HG03159 (cell line): Measurements from ENCODE around the gene KATNA1.

Experiments used
- ATAC-seq: cut with Tn5 transposase; IDR thresholded peaks from one replicate; pipeline ENCODE4 v1.9.1; 2021; ENCODE audit warnings: mild to moderate bottlenecking, moderate library complexity; ENCODE audit not compliant: unreplicated experiment

Gene KATNA1

DNA sequence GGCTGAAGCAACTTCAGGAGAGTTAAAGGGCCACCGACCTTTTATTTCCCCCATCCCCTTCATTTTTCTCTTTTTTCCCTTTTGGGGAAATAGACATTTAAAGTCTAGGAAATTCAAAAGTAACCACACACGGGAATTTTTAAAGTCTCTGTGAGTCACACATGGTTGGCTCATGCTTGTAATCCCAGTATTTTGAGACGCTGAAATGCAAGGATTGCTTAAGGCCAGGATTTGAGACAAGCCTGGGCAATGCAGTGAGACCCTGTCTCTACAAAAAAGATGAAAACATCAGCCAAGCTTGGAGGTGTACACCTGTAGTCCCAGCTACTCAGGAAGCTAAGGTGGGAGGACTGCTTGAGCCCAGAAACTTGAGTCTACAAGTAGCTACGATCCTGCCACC lies 34.2 kb downstream of the KATNA1 start:
- no peak for ATAC-seq

DNA sequence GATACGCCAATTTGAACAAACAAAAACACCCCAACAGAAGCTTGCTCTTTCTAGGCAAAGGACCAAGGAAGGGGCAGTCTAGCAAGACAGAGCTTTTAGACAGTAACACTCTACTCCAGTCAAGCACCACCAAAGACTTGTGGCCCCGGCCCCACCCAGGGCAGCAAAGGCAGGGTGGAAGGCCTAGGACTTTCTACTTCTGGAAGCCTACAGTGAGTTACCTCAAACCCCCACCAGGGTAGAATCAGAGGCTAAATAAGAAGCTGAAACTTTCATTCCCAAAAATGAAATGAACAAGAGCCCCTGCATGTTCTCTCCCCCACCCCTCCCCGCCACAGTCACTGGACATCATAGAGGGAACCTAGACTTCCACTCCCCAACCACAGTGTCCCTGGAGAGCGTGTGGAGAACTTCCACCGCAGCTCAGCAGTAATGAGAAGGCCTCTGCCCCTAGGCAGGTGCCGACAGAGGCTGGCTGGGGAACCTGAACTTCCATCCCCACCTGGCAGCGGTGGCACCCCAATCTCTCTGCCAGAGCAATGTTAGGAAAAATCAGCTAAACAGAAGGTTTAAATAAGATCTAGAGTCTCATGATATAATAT lies 40.0 kb downstream of the KATNA1 start:
- no peak for ATAC-seq

DNA sequence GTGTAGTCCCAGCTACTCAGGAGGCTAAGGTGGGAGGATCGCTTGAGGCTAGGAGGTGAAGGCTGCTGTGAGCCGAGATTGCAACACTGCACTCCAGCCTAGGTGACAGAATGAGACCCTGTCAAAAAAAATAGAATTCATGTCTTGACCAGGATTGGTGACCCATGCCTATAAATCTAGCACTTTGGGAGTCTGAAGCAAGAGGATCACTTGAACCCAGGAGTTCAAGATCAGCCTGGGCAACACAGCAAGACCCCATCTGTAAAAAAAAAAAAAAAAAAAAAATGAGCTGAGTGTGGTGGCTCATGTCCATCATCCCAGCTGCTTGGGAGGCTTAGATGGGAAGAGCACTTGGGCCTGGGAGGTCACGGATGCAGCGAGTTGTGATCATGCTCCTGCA lies 48.0 kb downstream of the KATNA1 start:
- ATAC-seq: no peak

DNA sequence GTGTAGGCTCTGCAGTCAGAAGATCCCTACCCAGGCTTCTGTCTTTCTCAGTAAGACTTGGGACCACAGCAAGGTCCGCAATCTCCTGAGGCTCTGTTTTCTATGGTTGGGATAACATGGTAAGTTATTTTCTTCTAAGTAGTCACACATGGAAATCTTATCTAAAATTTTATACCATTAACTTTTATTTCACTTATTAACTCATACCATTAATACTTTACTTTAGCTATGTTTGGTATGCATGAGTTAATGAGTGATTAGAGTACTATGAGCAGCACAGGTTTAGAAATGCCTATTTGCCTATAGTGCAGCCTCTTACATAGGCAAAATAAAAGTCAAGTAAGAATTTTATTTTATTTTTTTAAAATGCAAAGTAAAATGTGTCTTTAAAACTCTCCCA lies 55.1 kb downstream of the KATNA1 start:
- ATAC-seq: no peak

DNA sequence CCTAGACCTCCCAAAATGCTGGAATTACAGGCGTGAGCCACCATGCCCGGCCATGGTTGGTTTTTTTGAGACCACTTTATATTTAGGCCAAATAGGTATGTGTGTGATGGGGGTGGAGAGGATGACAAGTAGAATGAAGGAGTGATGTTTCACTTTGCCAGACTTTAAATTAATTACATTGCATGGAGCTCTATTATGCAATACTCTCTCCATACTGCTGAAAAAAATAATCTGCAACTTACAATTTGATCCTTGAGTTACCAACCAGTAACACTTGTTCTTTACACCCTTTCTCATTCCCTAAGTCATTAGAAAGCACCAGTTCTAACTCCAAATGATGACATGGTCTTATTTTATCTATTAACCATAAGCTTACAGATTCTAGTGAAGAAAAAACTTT lies 55.5 kb downstream of the KATNA1 start:
- ATAC-seq: no peak

DNA sequence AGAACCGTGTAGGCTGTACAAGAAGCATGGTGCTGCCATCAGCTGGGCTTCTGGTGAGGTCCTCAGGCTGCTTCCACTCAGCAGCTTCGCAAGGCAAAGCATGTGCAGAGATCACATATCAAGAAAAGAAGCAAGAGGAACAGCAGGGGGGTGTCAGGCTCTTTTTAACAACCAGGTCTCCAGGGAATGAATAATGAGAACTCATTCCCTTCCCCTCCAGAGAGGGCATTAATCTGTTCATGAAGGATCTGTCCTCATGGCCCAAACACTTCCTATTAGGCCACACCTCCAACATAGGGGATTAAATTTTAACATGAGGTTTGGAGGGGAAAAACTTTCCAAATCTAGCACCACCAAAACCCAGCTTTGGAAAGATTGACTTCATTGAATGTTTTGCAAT lies 62.4 kb downstream of the KATNA1 start:
- ATAC-seq: no peak

DNA sequence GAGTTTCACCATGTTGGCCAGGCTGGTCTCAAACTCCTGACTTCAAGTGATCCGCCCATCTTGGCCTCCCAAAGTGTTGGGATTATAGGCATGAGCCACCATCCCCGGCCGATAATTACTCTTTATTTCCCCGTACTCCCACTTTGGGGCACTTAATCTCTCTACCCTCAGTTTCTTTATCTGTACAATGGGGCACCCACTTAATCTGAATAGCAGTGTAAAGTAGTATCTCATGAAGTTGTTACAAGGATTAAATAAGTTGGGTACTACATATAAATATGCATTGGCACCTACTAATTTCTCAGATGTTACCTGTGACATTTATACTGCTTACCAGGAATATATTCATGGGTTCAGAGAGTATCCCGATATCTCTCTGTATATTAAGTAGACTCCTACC lies 67.2 kb downstream of the KATNA1 start:
- no peak for ATAC-seq

DNA sequence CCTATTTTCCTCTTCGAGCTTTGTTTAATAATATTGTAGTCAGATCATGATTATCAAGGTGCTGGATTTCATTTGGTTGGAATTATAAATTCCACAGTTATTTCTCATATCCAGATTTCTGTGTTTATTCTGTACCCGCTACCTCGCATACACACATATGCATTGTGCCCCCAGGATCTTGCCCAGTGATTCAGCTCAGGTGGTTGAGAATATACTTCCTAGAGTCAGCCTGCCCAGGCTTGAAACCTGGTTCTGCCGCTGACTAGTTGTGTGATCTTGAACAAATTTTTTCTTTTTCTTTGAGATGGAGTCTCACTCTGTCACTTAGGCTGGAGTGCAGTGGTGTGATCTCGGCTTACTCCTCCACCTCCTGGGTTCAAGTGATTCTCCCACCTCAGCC lies 67.6 kb downstream of the KATNA1 start:
- ATAC-seq: no peak

DNA sequence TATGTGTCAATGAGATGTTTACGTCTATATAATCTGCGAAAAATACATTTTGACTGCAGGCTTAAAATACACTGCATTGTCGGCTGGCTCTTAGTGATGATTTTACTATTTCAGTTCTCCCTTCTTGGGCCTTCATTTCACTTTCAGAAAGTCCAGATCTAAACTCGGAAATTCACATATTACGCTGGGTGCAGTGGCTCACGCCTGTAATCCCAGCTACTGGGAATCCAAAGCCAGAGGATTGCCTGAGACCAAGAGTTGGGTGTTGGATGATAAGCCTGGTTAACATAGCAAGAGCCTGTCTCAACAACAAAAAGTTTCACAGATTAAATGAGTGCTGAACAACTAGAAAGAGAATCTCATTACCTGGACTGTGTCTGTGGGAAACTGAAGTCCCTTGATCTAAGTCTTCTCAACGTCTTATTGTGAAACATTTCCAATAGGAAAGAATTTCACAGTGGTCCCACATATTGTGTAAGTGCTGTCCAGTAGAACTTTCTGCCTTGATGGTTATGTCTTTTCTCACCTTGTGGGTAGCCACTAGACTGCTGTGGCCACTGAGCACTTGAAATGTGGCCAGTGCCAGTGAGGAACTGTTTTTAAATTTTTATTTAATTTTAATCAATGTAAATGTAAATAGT lies 80.4 kb downstream of the KATNA1 start:
- no peak for ATAC-seq

DNA sequence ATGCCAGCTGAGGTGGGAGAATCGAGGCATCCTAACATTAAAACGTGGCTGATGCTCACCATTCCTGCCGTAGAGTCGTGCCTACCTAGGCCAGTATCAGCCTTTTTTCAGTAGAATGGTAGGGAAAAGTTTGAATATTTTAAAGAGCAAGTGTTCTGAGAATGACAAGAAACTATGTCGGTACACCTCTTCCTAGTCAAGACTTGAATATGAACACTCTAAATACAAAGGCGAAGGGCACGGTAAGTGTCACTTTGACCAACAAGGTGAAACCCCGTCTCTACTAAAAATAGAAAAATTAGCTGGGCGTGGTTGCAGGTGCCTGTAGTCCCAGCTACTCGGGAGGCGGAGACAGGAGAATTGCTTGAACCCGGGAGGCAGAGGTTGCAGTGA lies 81.3 kb downstream of the KATNA1 start:
- ATAC-seq: no peak

DNA sequence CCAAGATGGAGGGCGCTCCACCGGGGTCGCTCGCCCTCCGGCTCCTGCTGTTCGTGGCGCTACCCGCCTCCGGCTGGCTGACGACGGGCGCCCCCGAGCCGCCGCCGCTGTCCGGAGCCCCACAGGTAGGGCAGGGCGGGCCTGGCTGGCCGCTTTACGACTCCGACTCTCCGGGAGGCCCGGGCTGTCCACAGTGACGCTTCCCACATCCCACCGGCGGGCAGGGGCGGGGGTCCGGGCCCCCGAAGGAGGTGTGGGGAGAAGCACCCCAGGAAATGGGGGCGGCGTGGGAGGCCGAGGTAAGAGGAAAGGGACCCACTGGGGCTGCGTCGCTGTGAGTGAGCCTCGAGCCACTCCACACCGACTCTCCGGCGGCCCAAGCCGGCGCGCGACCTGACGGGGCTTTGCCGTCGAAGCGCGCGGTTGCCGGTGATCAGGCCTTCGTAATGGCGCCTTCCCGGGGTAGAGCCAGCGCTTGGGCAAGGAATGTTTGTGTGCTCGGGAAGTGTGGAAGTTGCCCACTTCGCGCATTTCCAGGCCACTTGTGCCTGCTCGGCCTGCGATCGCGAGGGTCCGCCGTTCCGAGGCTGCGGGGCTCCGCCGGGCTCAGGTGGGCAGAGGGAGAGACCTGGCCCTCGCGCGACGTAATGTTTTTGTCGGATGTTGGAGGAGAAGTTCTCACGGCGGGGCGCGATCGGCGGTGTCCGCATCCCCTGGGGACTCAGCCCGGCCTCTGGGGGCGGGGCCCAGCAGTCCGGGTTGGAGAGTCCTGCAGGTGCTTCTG lies 81.9 kb downstream of the KATNA1 start:
- ATAC-seq: peak; percentile 15

DNA sequence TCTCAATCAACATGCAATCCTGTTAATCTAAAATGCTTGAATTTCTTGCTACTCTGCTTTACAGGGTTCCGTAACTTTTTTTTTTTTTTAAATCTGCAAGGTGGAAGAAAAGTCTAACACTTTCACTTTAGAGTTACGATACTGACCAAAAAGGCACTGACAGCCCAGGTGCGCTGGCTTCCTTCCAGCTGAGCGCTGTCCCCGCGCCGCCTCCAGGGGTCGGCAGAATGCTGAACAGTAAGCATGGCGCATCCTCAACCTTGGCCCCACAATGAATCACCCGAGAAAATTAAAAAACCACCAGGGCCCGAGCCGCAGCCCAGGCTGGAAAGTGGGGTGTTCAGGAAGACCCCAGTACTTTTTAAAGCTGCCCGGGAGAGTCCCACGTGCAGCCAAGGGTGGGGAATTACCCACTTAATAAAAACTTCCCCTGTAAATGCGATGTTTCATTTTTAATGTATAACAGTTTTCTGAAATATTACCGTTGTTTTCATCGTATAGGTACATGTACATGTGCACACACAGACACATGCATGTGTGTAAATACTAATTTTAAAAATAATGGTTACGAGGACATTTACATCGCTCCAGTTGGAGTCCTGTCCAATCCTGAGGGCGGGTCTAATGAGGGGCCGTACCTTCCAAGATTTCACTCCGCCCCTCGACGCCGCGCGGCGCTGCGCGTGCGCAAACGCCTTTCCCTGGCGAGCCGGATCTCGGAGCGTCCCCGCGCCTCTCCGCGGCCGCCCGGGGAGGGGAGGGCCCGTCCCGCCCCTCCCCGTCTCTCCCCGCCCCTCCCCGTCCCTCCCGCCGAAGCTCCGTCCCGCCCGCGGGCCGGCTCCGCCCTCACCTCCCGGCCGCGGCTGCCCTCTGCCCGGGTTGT lies 82.7 kb downstream of the KATNA1 start, which contains the start of gene GINM1:
Gene GINM1 (plus strand): TSS at position 849 of the 883 bp plus-strand sequence. CDS start 40 bp downstream, outside the sequence.
- ATAC-seq: peak; percentile 77

DNA sequence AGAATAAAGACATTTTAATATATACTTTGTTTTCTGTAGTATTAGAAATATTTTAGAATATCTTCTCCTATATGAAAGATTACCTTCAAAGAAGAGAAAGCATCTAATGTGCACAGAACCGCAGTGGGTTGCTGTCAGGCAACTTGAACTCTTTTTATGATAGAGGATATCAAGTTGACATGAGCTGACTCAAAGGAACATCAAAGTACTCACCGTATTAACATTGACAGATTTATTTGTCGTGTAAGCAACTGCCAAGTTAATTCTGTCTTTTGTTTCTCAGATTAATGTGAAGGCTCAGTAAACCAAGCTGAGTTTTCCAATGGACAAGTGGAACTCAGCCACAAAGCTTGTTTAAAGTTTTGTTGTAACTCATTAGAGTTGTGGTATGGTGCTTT lies 84.6 kb downstream of the KATNA1 start:
- no peak for ATAC-seq

DNA sequence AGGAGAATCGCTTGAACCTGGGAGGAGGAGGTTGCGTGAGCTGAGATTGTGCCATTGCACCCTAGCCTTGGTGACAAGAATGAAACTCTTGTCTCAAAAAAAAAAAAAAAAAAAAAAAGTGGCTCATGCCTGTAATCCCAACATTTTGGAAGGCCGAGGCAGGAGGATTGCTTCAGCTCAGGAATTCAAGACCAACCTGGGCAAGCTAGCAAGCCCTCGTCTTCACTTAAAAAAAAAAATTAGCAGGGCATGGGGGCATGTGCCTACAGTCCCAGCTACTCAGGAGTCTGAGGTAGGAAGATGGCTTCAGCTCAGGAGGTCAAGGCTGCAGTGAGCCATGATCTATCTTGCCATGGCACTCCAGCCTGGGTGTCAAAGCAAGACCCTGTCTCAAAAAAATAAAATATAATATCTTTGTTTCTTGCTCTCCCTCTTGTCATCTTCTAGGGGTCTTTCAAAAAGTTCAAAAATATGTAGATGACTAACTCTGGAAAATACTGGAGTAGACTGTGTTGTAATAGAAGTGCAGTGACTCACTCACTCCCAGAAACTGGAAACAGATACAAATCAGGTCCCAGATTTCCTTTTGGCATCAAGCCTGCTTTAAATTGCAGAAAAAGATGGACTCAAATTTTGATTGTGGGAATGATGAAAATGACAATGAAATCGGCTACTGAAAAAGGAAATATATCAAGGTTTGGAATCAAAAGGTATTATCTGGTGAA lies 85.1 kb downstream of the KATNA1 start:
- ATAC-seq: no peak

DNA sequence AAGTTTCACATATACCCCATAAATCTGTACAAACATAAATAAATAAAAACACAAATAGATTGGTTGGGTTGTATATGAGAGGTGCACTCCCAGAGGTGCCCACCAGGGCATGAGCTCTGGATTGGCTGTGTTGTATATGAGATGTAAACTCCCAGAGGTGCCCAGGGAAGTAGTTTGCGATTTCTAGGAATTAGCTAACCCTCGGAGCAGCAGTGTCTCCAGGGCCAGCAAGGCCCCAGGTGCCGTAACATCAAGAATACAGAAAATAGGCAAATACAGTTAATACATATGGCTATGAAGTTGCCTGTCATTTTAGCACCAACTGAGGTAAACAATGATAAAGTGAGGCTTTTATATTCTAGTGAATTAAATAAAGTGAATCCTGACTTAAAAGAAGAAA lies 87.8 kb downstream of the KATNA1 start:
- no peak for ATAC-seq

DNA sequence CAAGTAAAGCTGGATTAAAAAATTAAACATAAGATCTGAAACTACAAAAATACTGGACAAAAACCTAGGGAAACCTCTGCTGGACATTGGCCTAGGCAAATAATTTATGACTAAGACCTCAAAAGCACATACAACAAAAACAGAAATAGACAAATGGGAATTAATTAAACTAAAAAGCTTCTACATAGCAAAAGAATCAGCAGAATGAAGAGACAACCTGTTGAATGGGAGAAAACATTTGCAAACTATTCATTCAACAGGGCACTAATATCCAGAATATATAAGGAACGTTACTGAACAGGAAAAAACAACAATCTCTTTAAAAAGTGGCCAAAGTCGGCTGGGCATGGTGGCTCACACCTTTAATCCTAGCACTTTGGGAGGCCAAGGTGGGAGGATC lies 89.1 kb downstream of the KATNA1 start:
- ATAC-seq: no peak

DNA sequence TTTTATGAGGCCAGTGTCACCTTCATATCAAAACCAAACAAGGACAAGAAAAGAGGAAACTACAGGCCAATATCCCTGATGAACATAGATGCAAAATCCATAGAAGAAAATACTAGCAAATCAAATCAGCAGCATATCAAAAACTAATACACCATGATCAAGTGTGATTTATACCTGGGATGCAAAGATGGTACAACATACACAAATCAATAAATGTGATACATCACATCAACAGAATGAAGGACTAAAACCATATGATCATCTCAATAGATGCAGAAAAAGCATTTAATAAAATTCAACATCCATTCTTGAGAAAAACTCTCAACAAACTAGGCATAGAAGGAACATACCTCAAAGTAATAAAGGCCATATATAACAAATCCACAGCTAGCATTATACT lies 90.5 kb downstream of the KATNA1 start:
- no peak for ATAC-seq

DNA sequence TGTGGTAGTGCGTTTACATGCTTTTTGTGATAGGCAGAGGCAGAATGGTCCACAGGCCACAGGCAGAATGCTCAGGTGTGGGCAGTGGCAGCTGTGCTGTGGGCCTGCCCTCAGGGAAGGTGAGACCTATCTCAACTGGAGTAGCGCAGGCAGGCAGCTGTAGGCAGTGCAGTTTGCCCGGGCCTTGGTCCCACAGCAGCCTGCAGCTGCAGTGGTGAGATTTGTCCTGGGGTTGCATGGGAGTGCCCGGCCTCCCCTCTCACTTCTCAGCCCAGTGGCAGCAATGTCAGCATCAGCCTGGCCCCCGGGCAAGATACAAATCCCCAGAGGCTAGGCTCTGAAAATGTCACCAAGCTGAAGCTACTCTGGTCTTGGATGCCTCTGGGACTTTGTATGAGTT lies 96.6 kb downstream of the KATNA1 start:
- no peak for ATAC-seq

DNA sequence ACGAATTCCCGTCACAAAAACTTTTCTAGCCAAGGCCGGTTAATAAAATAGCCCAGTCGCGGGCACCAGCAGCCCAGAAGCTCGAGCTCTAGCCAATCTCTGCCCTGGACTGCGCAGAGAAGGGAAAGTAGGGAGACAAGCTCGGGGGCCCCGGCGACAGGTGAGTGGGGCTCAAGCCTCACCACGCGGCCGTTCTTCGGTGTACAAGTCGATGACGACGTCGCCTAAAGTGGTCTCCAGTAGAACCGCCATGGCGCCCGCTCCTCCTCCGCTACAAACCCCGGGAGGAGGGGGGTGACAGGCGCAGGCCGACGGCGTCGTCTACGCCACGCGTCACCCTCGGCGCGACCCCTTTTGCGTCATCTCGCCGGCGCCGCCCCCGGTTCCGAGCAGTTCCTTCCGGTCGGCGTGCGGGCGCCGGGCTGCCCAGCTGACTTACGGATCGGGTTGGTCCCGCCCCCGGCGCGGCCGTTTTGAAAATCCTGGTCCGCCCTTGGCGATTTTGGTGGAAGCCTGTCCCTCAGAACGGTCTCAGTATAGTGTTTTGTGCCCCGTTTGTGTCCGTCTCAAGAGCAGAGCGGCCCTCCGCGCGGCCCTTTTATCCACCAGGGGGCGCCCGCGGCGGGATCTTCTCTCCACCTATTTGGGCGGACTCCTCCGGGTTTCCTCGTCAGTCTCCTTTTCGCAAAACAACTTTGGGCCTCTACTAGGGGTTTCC lies 102.6 kb downstream of the KATNA1 start, which contains the start of gene PPIL4:
Gene PPIL4 (minus strand): TSS at position 290 of the 718 bp plus-strand sequence. CDS start 38 bp downstream, at position 252.
- peak; percentile 87 for ATAC-seq

DNA sequence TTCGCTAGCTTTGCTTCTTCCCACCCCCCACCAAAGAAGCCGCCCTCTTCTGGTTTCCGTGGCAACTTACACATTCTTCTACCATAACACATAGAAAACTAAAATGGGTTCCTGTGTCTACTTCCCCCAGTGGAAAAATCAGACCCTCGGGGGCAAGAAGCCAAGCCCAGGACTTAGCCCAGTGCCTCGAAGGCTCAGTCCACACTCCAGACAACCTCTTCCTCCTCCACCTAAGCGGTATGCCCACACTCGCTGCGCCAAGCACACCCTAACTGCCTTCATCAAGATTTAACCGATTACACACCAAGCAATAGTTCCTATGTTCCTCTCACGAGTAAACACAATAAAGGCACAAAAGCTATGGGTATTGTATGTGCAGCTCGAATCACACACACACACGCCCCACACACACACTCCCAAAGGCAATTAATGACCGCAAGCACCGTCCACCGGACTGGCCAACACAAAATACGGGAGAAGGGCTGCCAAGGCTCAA lies 103.2 kb downstream of the KATNA1 start:
- peak; percentile 23 for ATAC-seq
